ENCODE results near the gene LRIT2. TPM values are rescaled to one million over a fixed set of nuclear protein-coding genes. Genes with fewer than 3 reads are reported as not detected.
A peak's percentile ranks its signal among the peaks of the same experiment; 100 is the strongest.

Gene LRIT2
- total and polyA plus RNA-seq, 9 of the 15 experiments (the other 6 are each of a cell fraction or from before 2014, with no cell fraction given): not detected

GRCh38 chr10:84267503-84268126 lies 42.3 kb upstream of the LRIT2 start (continued):
- no peak for TF ChIP-seq GTF2B (IDR thresholded peaks at IDR 0.05; ENCODE audit: extremely low read depth, insufficient read length)
- TF ChIP-seq NFATC3 (IDR thresholded peaks at IDR 0.05): no peak
- no peak for TF ChIP-seq SRSF7 (optimal IDR thresholded peaks at IDR 0.05; ENCODE audit: low read depth, low read length)
- TF ChIP-seq ZBTB34 (CRISPR knock-in tag; IDR thresholded peaks at IDR 0.05): no peak
- TF ChIP-seq BCOR (IDR thresholded peaks at IDR 0.05): no peak
- TF ChIP-seq GATAD2A (IDR thresholded peaks at IDR 0.05): no peak
- TF ChIP-seq NONO (IDR thresholded peaks at IDR 0.05; ENCODE audit: low read depth in 2 of 2, low read length in 1 of 2): no peak
- no peak for TF ChIP-seq CXXC5 (CRISPR knock-in tag; IDR thresholded peaks at IDR 0.05)
- no peak for TF ChIP-seq PRMT5 (CRISPR knock-in tag; IDR thresholded peaks at IDR 0.05)
- no peak for TF ChIP-seq ZNF695 (CRISPR knock-in tag; IDR thresholded peaks at IDR 0.05)
- no peak for TF ChIP-seq TAF15 (IDR thresholded peaks at IDR 0.05; ENCODE audit: low read depth, low read length)
- TF ChIP-seq BRCA1 (IDR thresholded peaks at IDR 0.05): no peak
- TF ChIP-seq BRCA1 (CRISPR knock-in tag; IDR thresholded peaks at IDR 0.05): no peak
- TF ChIP-seq ELF4 (CRISPR knock-in tag; IDR thresholded peaks at IDR 0.05): peak; percentile 39; the same call in 1 of the 2 replicates
- TF ChIP-seq ZNF408 (CRISPR knock-in tag; IDR thresholded peaks at IDR 0.05; ENCODE audit: low read depth): no peak
- no peak for TF ChIP-seq POU5F1 (IDR thresholded peaks at IDR 0.05; ENCODE audit: borderline replicate concordance, low read depth, low read length, partially characterized antibody)
- TF ChIP-seq NFIC (IDR thresholded peaks at IDR 0.05): no peak
- TF ChIP-seq MAFG (tag; conservative IDR thresholded peaks at IDR 0.05): no peak
- TF ChIP-seq ZNF217 (CRISPR knock-in tag; IDR thresholded peaks at IDR 0.05): no peak
- no peak for TF ChIP-seq BDP1 (IDR thresholded peaks at IDR 0.05; ENCODE audit: insufficient read depth, insufficient read length)
- TF ChIP-seq GATA2 (CRISPR knock-in tag; IDR thresholded peaks at IDR 0.05): no peak
- no peak for TF ChIP-seq BRF1 (IDR thresholded peaks at IDR 0.05; ENCODE audit: borderline replicate concordance, extremely low read depth, insufficient read length)
- no peak for TF ChIP-seq ZNF277 (CRISPR knock-in tag; IDR thresholded peaks at IDR 0.05; ENCODE audit: borderline replicate concordance)

Measured in K562 (cell line).